K562 (cell line): Measurements from ENCODE around the gene CTF1. TPM values are rescaled to one million over a fixed set of nuclear protein-coding genes. Genes with fewer than 3 reads are reported as not detected.

Experiments
- ESRRB ChIP-seq: fragments of 250-450 bp; sonication (Bioruptor Pico); IDR thresholded peaks from 2 replicates; pipeline ENCODE4 v1.5.0; 2020; ENCODE audit warnings: mild to moderate bottlenecking, moderate library complexity, borderline replicate concordance
- HMGXB4 ChIP-seq: sonication (generic); formaldehyde crosslinking; IDR thresholded peaks from 2 replicates; pipeline ENCODE4 v1.8.1; 2023; ENCODE audit warnings: mild to moderate bottlenecking, missing genetic modification reagents
- MECOM ChIP-seq: fragments of 250-450 bp; sonication (Bioruptor Pico); IDR thresholded peaks from 2 replicates; pipeline ENCODE4 v1.8.0; 2022; ENCODE audit warnings: inconsistent platforms
- PHF21A ChIP-seq: fragments of 450-650 bp; IDR thresholded peaks from 2 replicates; pipeline ENCODE4 v1.6.1; 2017; ENCODE audit warnings: low read depth, borderline replicate concordance
- PRDM10 ChIP-seq: fragments of 450-650 bp; IDR thresholded peaks from 2 replicates; pipeline ENCODE4 v1.6.1; 2018; ENCODE audit not compliant: partially characterized antibody
- RBM25 ChIP-seq: fragments of 200-400 bp; formaldehyde crosslinking; IDR thresholded peaks from 2 replicates; pipeline ENCODE4 v1.6.1; 2018; ENCODE audit warnings: low read length, low read depth, moderate library complexity; ENCODE audit not compliant: severe bottlenecking
- SOX6 ChIP-seq: fragments of 450-650 bp; IDR thresholded peaks from 2 replicates; pipeline ENCODE4 v1.6.1; 2014; ENCODE audit warnings: mild to moderate bottlenecking
- TBP ChIP-seq: optimal IDR thresholded peaks from 2 replicates; pipeline ENCODE3; 2011; ENCODE audit warnings: low read depth, low read length, improper control_type of control experiment
- ZNF175 ChIP-seq: fragments of 200-800 bp; sonication (Bioruptor generic); IDR thresholded peaks from 2 replicates; pipeline ENCODE4 v1.6.1; 2016; ENCODE audit warnings: low read depth, mild to moderate bottlenecking, missing genetic modification characterization, missing compliant biosample characterization
- polyA plus RNA-seq, 8 experiments: library from polyadenylated mRNA; depleted of rRNA in 4 of 8; stranded (reverse) in 5 of 8; unstranded in 3 of 8; fragments of >200 nt; fragmentation: Nextera tagmentation in 2 of 8; fragmentation: Illumina TruSeq in 1 of 8; extraction: Ambion mirVana in 2 of 8; extraction: Trizol in 1 of 8; gene quantifications; 2 replicates each; pipeline versions ENCODE4 v1.2.1 to v1.2.3, GENCODE V29; 2011 to 2014; ENCODE audit warnings: inconsistent platforms in 1 of 8, missing spikeins in 1 of 8
- total RNA-seq, 7 experiments: library from RNA; depleted of rRNA in 6 of 7; stranded (reverse); fragments of >200 nt in 6 of 7; fragmentation: Illumina TruSeq in 2 of 7; extraction: Trizol in 2 of 7; gene quantifications; 2 replicates each; pipeline versions ENCODE4 v1.2.1 to v1.2.3, GENCODE V29; 2011 to 2021; ENCODE audit warnings: low replicate concordance in 1 of 7
- TF ChIP-seq, protein P1 (sequence below): fragments of 250-450 bp; sonication (Bioruptor Pico); IDR thresholded peaks from 2 replicates; pipeline ENCODE4 v1.4.0; 2020
- TF ChIP-seq, protein P2 (sequence below): sonication (generic); formaldehyde crosslinking; IDR thresholded peaks from 2 replicates; pipeline ENCODE4 v1.8.0; 2023; ENCODE audit warnings: mild to moderate bottlenecking, missing genetic modification reagents

The CTF1 gene
- total and polyA plus RNA-seq, 9 of the 15 experiments (the other 6 are each of a cell fraction or from before 2014, with no cell fraction given), result 0.24 to 2.5 (median 0.44) TPM

GRCh38 chr16:30921748-30922419, 25.5 kb downstream of the CTF1 start (continued):
- TF ChIP-seq, protein P1, sequence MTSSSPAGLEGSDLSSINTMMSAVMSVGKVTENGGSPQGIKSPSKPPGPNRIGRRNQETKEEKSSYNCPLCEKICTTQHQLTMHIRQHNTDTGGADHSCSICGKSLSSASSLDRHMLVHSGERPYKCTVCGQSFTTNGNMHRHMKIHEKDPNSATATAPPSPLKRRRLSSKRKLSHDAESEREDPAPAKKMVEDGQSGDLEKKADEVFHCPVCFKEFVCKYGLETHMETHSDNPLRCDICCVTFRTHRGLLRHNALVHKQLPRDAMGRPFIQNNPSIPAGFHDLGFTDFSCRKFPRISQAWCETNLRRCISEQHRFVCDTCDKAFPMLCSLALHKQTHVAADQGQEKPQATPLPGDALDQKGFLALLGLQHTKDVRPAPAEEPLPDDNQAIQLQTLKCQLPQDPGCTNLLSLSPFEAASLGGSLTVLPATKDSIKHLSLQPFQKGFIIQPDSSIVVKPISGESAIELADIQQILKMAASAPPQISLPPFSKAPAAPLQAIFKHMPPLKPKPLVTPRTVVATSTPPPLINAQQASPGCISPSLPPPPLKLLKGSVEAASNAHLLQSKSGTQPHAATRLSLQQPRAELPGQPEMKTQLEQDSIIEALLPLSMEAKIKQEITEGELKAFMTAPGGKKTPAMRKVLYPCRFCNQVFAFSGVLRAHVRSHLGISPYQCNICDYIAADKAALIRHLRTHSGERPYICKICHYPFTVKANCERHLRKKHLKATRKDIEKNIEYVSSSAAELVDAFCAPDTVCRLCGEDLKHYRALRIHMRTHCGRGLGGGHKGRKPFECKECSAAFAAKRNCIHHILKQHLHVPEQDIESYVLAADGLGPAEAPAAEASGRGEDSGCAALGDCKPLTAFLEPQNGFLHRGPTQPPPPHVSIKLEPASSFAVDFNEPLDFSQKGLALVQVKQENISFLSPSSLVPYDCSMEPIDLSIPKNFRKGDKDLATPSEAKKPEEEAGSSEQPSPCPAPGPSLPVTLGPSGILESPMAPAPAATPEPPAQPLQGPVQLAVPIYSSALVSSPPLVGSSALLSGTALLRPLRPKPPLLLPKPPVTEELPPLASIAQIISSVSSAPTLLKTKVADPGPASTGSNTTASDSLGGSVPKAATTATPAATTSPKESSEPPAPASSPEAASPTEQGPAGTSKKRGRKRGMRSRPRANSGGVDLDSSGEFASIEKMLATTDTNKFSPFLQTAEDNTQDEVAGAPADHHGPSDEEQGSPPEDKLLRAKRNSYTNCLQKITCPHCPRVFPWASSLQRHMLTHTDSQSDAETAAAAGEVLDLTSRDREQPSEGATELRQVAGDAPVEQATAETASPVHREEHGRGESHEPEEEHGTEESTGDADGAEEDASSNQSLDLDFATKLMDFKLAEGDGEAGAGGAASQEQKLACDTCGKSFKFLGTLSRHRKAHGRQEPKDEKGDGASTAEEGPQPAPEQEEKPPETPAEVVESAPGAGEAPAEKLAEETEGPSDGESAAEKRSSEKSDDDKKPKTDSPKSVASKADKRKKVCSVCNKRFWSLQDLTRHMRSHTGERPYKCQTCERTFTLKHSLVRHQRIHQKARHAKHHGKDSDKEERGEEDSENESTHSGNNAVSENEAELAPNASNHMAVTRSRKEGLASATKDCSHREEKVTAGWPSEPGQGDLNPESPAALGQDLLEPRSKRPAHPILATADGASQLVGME (CRISPR knock-in tag), result 0 out of 2 replicates have a peak, but pooled peaks have one; percentile 31
- TF ChIP-seq PRDM10, result no peak
- TF ChIP-seq MECOM (CRISPR knock-in tag), result no peak
- TF ChIP-seq, protein P2, sequence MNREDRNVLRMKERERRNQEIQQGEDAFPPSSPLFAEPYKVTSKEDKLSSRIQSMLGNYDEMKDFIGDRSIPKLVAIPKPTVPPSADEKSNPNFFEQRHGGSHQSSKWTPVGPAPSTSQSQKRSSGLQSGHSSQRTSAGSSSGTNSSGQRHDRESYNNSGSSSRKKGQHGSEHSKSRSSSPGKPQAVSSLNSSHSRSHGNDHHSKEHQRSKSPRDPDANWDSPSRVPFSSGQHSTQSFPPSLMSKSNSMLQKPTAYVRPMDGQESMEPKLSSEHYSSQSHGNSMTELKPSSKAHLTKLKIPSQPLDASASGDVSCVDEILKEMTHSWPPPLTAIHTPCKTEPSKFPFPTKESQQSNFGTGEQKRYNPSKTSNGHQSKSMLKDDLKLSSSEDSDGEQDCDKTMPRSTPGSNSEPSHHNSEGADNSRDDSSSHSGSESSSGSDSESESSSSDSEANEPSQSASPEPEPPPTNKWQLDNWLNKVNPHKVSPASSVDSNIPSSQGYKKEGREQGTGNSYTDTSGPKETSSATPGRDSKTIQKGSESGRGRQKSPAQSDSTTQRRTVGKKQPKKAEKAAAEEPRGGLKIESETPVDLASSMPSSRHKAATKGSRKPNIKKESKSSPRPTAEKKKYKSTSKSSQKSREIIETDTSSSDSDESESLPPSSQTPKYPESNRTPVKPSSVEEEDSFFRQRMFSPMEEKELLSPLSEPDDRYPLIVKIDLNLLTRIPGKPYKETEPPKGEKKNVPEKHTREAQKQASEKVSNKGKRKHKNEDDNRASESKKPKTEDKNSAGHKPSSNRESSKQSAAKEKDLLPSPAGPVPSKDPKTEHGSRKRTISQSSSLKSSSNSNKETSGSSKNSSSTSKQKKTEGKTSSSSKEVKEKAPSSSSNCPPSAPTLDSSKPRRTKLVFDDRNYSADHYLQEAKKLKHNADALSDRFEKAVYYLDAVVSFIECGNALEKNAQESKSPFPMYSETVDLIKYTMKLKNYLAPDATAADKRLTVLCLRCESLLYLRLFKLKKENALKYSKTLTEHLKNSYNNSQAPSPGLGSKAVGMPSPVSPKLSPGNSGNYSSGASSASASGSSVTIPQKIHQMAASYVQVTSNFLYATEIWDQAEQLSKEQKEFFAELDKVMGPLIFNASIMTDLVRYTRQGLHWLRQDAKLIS (CRISPR knock-in tag), result peak; percentile 79; the same call in 1 of the 2 replicates
- no peak for TF ChIP-seq ZNF175
- peak; percentile 92 for TF ChIP-seq RBM25
- TF ChIP-seq PHF21A, result no peak
- peak; percentile 33 for TF ChIP-seq SOX6
- TF ChIP-seq ESRRB (CRISPR knock-in tag), result no peak
- peak; percentile 57; the same call in 1 of the 2 replicates for TF ChIP-seq HMGXB4 (CRISPR knock-in tag)
- peak; percentile 24 for TF ChIP-seq TBP
